ENCODE measurements around the gene KLK7.

DNA sequence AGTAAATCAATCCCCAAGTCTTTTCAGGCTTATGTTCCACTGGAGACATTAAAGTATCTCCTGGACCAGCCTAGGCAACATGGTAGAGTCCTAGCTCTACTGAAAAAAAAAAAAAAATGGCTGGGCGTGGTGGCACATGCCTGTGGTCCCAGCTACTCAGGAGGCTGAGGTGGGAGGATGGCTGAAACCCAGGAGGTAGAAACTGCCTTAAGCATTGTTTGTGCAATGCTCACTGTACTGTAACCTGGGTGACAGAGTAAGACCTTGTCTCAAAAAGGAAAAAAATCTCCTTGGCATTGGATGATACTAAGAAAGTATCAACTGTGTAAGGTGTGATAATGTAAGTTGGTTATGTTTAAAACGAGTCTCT, 8.9 kb upstream of the KLK7 start:
- TF ChIP-seq POLR2A (IDR thresholded peaks at IDR 0.05) = no peak
- TF ChIP-seq, protein P1, sequence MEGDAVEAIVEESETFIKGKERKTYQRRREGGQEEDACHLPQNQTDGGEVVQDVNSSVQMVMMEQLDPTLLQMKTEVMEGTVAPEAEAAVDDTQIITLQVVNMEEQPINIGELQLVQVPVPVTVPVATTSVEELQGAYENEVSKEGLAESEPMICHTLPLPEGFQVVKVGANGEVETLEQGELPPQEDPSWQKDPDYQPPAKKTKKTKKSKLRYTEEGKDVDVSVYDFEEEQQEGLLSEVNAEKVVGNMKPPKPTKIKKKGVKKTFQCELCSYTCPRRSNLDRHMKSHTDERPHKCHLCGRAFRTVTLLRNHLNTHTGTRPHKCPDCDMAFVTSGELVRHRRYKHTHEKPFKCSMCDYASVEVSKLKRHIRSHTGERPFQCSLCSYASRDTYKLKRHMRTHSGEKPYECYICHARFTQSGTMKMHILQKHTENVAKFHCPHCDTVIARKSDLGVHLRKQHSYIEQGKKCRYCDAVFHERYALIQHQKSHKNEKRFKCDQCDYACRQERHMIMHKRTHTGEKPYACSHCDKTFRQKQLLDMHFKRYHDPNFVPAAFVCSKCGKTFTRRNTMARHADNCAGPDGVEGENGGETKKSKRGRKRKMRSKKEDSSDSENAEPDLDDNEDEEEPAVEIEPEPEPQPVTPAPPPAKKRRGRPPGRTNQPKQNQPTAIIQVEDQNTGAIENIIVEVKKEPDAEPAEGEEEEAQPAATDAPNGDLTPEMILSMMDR (IDR thresholded peaks at IDR 0.05) = no peak

All from thyroid gland (tissue), 4 donors.